NCI-H187 (cell line): Measurements from ENCODE around the gene SETDB2.

Experiments used
- DNase-seq, 2 experiments: peaks; one replicate each; lab custom pipeline; 2025; lab: John Stamatoyannopoulos, UW

Gene SETDB2

GRCh38 chr13:49435992-49436391 lies 8.1 kb upstream of the SETDB2 start:
- no peak for DNase-seq

GRCh38 chr13:49436890-49437289 lies 7.2 kb upstream of the SETDB2 start:
- no peak for DNase-seq

DNA sequence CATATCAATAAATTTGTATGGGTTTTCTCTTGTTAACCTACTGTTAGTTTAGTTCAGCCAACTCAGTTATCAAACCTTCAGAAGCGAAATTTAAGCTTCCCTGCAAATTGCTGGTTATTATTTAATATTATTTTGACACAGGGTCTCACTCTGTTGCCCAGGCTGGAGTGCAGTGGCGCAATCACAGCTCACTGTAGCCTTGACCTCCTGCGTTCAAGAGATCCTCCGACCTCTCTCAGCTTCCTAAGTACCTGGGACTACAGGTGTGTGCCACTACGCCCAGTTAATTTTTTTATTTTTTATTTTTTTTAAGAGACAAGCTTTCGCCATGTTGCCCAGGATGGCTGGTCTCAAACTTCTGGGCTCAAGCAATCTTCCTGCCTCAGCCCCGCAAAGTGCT lies 6.4 kb upstream of the SETDB2 start:
- DNase-seq, result no peak

DNA sequence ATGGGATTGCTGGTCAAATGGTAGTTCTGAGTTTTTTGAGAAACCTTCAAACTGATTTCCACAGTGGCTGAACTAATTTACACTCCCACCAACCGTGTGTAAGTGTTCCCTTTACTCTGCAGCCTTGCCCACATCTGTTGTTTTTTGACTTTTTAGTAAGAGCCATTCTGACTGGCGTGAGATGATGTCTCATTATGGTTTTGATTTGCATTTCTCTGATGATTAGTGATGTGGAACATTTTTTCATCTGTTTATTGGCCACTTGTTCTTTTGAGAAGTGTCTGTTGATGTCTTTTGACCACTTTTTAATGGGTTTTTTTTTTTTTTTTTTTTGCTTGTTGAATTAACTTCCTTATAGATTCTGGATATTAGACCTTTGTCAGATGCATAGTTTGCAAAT lies 4.5 kb upstream of the SETDB2 start:
- DNase-seq, result no peak

DNA sequence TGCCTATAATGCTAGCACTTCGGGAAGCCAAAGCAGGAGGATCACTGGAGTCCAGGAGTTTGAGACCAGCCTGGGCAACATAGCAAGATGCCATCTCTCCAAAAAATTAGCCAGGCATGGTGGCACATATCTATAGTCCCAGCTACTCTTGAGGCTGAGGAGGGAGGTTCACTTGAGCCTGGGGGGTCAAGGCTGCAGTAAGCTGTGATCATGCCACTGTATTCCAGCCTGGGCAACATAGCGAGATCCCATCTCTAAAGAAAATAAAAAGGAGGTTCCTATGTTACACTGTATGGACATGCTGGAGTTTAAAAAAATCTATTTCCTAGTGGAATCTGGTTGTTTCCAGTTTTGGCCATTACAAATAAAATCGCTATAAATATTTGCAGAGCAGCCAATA lies 2.8 kb upstream of the SETDB2 start:
- DNase-seq, result no peak

- DNase-seq, result no peak
These were observed 2.2 kb upstream of the SETDB2 start for GRCh38 chr13:49441846-49442245.

GRCh38 chr13:49443357-49443703 lies 744 bp upstream of the SETDB2 start:
- no peak for DNase-seq

DNA sequence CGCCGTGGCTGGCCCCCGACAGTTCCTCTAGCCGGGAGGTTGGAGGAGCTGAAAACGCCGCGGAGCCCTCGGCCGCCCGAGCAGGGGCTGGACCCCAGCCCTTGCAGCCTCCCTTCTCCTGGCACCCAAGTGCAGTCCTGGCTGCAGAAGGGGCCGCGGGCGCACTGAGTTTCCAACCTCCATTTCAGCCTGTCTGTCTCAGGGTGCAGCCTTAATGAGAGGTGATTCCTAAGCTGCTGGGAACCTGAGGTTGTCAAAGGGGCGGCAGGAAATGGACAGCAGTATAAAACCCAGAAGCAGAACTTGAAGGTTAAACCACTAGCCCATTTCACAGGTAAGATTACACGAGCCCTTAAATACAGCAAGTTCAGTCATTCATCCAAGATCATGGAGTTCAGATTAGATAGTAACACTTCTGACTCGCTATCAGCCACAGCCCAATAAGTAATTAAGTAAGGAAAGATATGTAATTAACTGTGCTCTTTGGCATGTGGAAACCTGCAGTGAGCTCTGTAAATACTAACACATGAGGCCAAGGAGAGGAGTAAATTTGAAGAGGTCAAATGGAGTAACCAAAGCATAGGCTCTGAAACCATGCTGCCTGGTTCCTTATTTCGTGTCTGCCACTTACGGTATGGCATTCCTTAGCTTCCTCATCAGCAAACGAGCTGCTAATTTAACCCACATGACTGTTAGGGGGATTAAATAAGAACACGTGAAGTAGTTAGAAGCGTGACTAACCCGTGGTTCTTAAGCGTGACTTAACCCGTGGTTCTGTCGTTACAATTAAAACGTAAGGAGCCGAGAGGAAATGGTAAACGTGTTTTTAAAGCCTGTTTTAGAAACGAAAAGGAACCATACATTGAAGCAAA lies 686 bp downstream of the SETDB2 start:
- peak in 1 of 2 experiments; percentile 52 for DNase-seq

DNA sequence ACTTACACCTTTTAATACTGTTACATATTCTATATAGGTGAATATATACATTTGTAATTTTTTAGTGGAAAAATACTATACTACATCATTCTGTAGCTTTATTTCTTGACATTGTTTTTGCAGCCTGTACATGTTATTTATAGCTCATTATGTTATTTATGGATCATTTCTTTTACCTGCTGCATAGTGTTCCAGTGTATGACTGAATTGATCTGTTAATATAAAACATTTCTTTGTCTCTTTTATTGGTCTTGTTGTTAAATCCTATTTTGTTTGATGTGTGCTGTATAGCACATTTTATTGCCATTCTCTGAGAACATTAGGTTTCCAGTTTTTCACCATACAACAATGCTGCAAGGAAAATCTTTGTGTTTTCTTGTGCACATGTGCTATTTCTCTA lies 2.4 kb downstream of the SETDB2 start:
- no peak for DNase-seq

- DNase-seq, result no peak
These were observed 4.7 kb downstream of the SETDB2 start for GRCh38 chr13:49448753-49449152.

GRCh38 chr13:49450105-49450819 lies 6.2 kb downstream of the SETDB2 start:
- no peak for DNase-seq

DNA sequence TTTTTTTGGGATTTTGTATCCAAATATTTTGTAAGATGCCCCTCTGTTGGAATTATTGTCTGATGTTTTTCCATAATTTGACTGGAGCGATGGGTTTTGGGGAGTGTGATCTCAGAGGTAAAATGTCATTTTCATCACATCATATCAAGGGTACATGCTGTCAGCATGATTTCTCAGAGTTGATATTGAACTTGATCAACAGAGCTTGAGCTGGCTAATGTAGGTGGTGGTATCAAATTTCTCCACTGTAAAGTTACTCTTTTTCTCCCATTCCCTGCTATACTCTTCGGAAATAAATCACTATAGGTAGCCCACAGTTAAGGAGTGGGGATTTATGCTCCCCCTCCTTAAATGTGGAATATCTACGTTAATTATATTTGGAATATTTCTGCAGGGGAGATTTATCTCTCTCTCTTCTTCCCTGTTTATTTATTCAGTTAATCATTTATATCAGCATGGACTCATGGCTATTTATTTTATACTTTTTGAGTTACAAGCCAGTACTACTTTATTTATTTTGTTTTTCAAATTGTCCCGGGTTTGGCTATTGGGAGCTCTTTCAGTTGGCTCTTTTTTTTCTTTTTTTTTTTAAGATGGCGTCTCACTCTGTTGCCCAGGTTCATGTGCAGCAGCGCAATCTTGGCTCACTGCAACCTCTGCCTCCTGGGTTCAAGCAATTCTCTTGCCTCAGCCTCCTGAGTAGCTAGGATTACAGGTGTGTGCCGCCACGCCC lies 8.8 kb downstream of the SETDB2 start:
- DNase-seq, result no peak

- no peak for DNase-seq
These were observed 9.4 kb downstream of the SETDB2 start for GRCh38 chr13:49453465-49453864.

GRCh38 chr13:49454388-49455006 lies 10.4 kb downstream of the SETDB2 start:
- no peak for DNase-seq

DNA sequence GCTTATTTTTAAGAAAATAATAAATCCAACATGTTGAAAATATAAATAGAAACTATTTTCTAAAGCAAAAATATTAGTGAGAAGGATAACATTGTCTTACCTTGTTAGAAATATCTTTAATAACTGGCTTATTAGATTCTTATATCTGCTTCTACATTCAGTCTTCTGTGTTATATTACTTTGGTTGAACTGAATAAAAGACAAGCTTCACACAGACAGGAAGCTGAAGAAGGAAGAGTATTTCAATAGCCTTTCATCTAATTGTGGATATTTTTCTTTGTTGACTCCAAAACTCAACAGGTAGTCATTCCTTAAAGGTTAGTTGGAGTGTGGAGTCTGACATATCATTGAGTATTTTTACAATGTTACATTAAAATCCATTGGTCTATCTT lies 10.9 kb downstream of the SETDB2 start:
- no peak for DNase-seq

GRCh38 chr13:49456156-49456555 lies 12.1 kb downstream of the SETDB2 start:
- no peak for DNase-seq

DNA sequence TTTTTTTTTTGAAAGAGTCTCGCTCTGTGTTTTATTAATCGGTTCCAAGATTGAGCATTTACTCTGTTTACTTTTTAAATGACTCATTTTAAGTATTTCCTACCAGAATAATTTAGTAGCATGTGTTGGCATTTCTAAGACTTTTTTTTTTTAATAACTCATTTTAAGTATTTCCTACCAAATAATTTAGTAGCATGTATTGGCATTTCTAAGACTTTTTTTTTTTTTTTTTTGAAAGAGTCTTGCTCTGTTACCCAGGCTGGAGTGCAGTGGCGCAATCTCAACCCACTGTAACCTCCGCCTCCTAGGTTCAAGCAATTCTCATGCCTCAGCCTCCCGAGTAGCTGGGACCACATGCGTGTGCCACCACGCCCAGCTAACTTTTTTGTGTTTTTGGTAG lies 13.1 kb downstream of the SETDB2 start:
- DNase-seq, result no peak

GRCh38 chr13:49459580-49459979 lies 15.5 kb downstream of the SETDB2 start:
- DNase-seq, result no peak

- DNase-seq, result no peak
These were observed 20.0 kb downstream of the SETDB2 start for GRCh38 chr13:49464085-49464484.

- no peak for DNase-seq
These were observed 20.7 kb downstream of the SETDB2 start for GRCh38 chr13:49464621-49465325.

GRCh38 chr13:49466292-49466838 lies 22.3 kb downstream of the SETDB2 start:
- DNase-seq, result no peak
